ENCODE data around the gene CCDC78.

DNA sequence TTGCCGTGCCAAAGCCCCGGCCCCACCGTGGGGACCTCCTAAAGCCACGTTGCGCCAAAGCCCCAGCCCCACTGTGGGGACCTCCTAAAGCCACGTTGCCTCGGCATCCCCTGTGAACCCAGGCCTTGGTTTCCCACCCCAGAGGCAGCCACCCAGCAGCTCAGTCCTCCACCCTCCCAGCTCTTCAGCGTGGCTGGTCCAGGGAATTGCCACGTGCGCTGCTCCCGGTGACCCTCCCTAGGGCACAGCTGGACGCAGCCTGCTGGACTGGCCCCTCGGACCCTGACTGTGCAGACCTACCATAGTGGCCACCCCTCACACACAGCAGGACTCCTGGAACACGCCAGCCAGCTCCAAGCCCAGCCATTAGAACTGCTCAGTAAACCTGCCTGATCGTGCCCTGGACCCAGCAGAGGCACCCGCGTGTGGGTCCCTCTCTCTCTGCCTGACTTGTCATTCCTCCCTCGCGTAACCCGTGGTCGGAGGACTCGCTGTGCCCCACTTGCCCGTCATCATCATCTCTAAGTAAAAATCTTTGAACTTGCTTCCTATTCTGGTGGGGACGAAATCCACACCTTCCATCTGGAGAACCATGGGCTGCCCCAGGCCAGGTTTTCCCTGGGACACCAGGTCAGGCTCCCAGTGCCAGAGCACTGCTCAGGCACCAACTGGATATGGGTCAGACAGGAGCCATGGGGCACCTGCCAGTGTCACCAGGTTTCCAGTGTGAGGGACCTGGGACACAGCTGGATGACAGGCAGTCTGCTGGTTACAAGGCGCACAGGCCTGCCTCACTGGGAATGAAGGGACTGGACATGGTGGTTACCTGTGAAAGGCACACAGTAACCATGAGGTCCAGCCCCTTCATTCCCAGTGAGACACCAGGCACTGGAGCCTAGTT is 9.0 kb upstream of the CCDC78 start:
- TF ChIP-seq, protein P1, sequence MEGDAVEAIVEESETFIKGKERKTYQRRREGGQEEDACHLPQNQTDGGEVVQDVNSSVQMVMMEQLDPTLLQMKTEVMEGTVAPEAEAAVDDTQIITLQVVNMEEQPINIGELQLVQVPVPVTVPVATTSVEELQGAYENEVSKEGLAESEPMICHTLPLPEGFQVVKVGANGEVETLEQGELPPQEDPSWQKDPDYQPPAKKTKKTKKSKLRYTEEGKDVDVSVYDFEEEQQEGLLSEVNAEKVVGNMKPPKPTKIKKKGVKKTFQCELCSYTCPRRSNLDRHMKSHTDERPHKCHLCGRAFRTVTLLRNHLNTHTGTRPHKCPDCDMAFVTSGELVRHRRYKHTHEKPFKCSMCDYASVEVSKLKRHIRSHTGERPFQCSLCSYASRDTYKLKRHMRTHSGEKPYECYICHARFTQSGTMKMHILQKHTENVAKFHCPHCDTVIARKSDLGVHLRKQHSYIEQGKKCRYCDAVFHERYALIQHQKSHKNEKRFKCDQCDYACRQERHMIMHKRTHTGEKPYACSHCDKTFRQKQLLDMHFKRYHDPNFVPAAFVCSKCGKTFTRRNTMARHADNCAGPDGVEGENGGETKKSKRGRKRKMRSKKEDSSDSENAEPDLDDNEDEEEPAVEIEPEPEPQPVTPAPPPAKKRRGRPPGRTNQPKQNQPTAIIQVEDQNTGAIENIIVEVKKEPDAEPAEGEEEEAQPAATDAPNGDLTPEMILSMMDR (IDR thresholded peaks at IDR 0.05; ENCODE audit: poor library complexity, severe bottlenecking): no peak
- TF ChIP-seq EZH2 (IDR thresholded peaks at IDR 0.05; ENCODE audit: borderline replicate concordance, insufficient read depth, low read length, poor library complexity, severe bottlenecking): no peak
- no peak for TF ChIP-seq TAF1 (IDR thresholded peaks at IDR 0.05; ENCODE audit: low read depth)
- no peak for TF ChIP-seq POLR2AphosphoS5 (IDR thresholded peaks at IDR 0.05)
- TF ChIP-seq MXI1 (conservative IDR thresholded peaks at IDR 0.05; ENCODE audit: poor library complexity, severe bottlenecking): no peak
- TF ChIP-seq, protein P2, sequence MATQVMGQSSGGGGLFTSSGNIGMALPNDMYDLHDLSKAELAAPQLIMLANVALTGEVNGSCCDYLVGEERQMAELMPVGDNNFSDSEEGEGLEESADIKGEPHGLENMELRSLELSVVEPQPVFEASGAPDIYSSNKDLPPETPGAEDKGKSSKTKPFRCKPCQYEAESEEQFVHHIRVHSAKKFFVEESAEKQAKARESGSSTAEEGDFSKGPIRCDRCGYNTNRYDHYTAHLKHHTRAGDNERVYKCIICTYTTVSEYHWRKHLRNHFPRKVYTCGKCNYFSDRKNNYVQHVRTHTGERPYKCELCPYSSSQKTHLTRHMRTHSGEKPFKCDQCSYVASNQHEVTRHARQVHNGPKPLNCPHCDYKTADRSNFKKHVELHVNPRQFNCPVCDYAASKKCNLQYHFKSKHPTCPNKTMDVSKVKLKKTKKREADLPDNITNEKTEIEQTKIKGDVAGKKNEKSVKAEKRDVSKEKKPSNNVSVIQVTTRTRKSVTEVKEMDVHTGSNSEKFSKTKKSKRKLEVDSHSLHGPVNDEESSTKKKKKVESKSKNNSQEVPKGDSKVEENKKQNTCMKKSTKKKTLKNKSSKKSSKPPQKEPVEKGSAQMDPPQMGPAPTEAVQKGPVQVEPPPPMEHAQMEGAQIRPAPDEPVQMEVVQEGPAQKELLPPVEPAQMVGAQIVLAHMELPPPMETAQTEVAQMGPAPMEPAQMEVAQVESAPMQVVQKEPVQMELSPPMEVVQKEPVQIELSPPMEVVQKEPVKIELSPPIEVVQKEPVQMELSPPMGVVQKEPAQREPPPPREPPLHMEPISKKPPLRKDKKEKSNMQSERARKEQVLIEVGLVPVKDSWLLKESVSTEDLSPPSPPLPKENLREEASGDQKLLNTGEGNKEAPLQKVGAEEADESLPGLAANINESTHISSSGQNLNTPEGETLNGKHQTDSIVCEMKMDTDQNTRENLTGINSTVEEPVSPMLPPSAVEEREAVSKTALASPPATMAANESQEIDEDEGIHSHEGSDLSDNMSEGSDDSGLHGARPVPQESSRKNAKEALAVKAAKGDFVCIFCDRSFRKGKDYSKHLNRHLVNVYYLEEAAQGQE (IDR thresholded peaks at IDR 0.05; ENCODE audit: borderline replicate concordance): no peak

Data from neural cell (in vitro differentiated cells).